Endothelial cell of umbilical vein (primary cell): ENCODE data around the gene ALS2. TPM values are rescaled to one million over a fixed set of nuclear protein-coding genes. Genes with fewer than 3 reads are reported as not detected.
"Not testable (repeated sequence)": the region's sequence is repeated elsewhere in the genome, so short reads cannot be mapped to it uniquely, and the experiment has no call there.

ENCODE experiments used
- BruUV-seq: library from RNA; stranded (reverse); fragments of 400-500 nt; replicated peaks from 2 replicates; lab custom pipeline; 2021; lab: Mats Ljungman, UMichigan
- CTCF ChIA-PET: fragments of 300-600, 350-600 bp; sonication (Branson Sonifier 250); formaldehyde crosslinking; loops from one replicate; lab custom pipeline; 2021; ENCODE audit warnings: antibody characterized with exemption, inconsistent platforms; lab: Charles Lee
- POLR2A ChIA-PET: fragments of 300-600, 350-600 bp; sonication (Branson Sonifier 250); formaldehyde crosslinking; loops from one replicate; lab custom pipeline; 2021; ENCODE audit warnings: antibody characterized with exemption, inconsistent platforms; lab: Charles Lee
- DNase-seq: peaks from one replicate; pipeline ENCODE4 v3.0.0-alpha.2; 2011; ENCODE audit warnings: low read depth, low spot score
- FAIRE-seq: peaks from 2 replicates; lab custom pipeline; 2011; peaks lifted over from hg19 to GRCh38; lab: Jason Lieb, UNC
- H2AFZ ChIP-seq: 2 replicates; pipeline ENCODE4 v1.6.0; 2012; ENCODE audit warnings: low read depth, low read length, control low read depth, inconsistent platforms
- H3K27ac ChIP-seq: 2 replicates; pipeline ENCODE4 v1.5.1; 2011; ENCODE audit warnings: low read depth, mild to moderate bottlenecking, control low read depth, low read length, moderate library complexity; ENCODE audit not compliant: insufficient read depth
- H3K27me3 ChIP-seq, 2 experiments: 2 replicates each; pipeline versions ENCODE4 v1.6.0 to v1.6.1; 2011; ENCODE audit warnings: low read length in 2 of 2, mixed read lengths in 1 of 2; ENCODE audit not compliant: control insufficient read depth in 2 of 2, insufficient read depth in 2 of 2
- H3K36me3 ChIP-seq, 2 experiments: 2 replicates in 1 of 2; 3 replicates in 1 of 2; pipeline ENCODE4 v1.5.1; 2011; ENCODE audit warnings: low read length in 2 of 2, mild to moderate bottlenecking in 1 of 2, moderate library complexity in 1 of 2; ENCODE audit not compliant: control insufficient read depth in 2 of 2, insufficient read depth in 2 of 2; ENCODE audit errors: extremely low read depth in 1 of 2
- H3K4me1 ChIP-seq: 3 replicates; pipeline ENCODE4 v1.5.1; 2011; ENCODE audit warnings: mild to moderate bottlenecking, low read length; ENCODE audit not compliant: control insufficient read depth, insufficient read depth; ENCODE audit errors: extremely low read depth
- H3K4me2 ChIP-seq: 2 replicates; pipeline ENCODE4 v1.6.1; 2011; ENCODE audit warnings: low read length, control low read depth, mixed read lengths; ENCODE audit not compliant: insufficient read depth
- H3K4me3 ChIP-seq, 3 experiments: fragments of 200-600 bp in 1 of 3; sonication (generic), shearing (Covaris generic) in 1 of 3; replicated peaks in 1 of 3; 2 replicates each; pipeline ENCODE4 v1.5.1; 2011 to 2016; ENCODE audit warnings: control low read depth in 3 of 3, low read length in 3 of 3, mild to moderate bottlenecking in 2 of 3, inconsistent platforms in 1 of 3, low read depth in 1 of 3, moderate library complexity in 1 of 3; ENCODE audit not compliant: insufficient read depth in 1 of 3
- H3K79me2 ChIP-seq: 2 replicates; pipeline ENCODE4 v1.6.0; 2012; ENCODE audit warnings: low read length, inconsistent platforms; ENCODE audit not compliant: control insufficient read depth, insufficient read depth
- H3K9ac ChIP-seq: replicated peaks from 2 replicates; pipeline ENCODE3; 2011; ENCODE audit warnings: low read length, control low read depth; ENCODE audit not compliant: insufficient read depth; ENCODE audit errors: extremely low read depth
- H3K9me1 ChIP-seq: replicated peaks from 3 replicates; pipeline ENCODE4 v1.6.0; 2011; ENCODE audit warnings: mild to moderate bottlenecking, low read length; ENCODE audit not compliant: control insufficient read depth, insufficient read depth; ENCODE audit errors: extremely low read depth
- H3K9me3 ChIP-seq: replicated peaks from 2 replicates; pipeline ENCODE4 v1.5.1; 2012; ENCODE audit warnings: low read length, inconsistent platforms; ENCODE audit not compliant: control insufficient read depth, insufficient read depth
- H4K20me1 ChIP-seq: replicated peaks from 2 replicates; pipeline ENCODE3; 2011; ENCODE audit warnings: mild to moderate bottlenecking, low read length; ENCODE audit not compliant: control insufficient read depth, insufficient read depth; ENCODE audit errors: extremely low read depth
- EZH2 ChIP-seq: IDR thresholded peaks from 2 replicates; pipeline ENCODE4 v1.6.1; 2012; ENCODE audit warnings: borderline replicate concordance, low read depth, mild to moderate bottlenecking, moderate library complexity, low read length, inconsistent platforms; ENCODE audit not compliant: severe bottlenecking
- FOS ChIP-seq: IDR thresholded peaks from 2 replicates; pipeline ENCODE4 v1.6.1; 2011; ENCODE audit warnings: mild to moderate bottlenecking, low read length, moderate library complexity, borderline replicate concordance; ENCODE audit not compliant: insufficient read depth
- GATA2 ChIP-seq: IDR thresholded peaks from 2 replicates; pipeline ENCODE4 v1.7.0; 2011; ENCODE audit warnings: low read depth, mild to moderate bottlenecking, moderate library complexity, mixed read lengths, low read length; ENCODE audit not compliant: insufficient read length, insufficient read depth
- JUN ChIP-seq: IDR thresholded peaks from 2 replicates; pipeline ENCODE4 v1.6.1; 2011; ENCODE audit warnings: borderline replicate concordance, low read depth; ENCODE audit not compliant: insufficient read length, insufficient read depth
- MYC ChIP-seq: IDR thresholded peaks from one replicate; pipeline ENCODE4 v1.6.1; 2011; ENCODE audit warnings: mild to moderate bottlenecking, low read depth, low read length
- POLR2A ChIP-seq: IDR thresholded peaks from 2 replicates; pipeline ENCODE4 v1.6.1; 2012; ENCODE audit warnings: low read depth, mild to moderate bottlenecking, control low read depth, low read length
- POLR2AphosphoS5 ChIP-seq: IDR thresholded peaks from 2 replicates; pipeline ENCODE4 v1.6.1; 2012; ENCODE audit warnings: low read depth, mild to moderate bottlenecking, control low read depth, low read length, moderate library complexity; ENCODE audit not compliant: insufficient read depth
- dilution Hi-C: fragments of 300-500 bp; cut with MboI; formaldehyde crosslinking; loops from one replicate; pipeline ENCODE4 v1.15.0; 2019; ENCODE audit warnings: low sequenced_read_pairs; ENCODE audit not compliant: extremely low pct_ligation_motif_present
- intact Hi-C: fragments of 100-400 bp; cut with micrococcal nuclease; formaldehyde crosslinking; loops from one replicate; pipeline ENCODE4 v1.10.0; 2022
- polyA plus RNA-seq, 4 experiments: library from polyadenylated mRNA; depleted of rRNA in 3 of 4; stranded (reverse) in 3 of 4; unstranded in 1 of 4; fragments of >200 nt; gene quantifications; 2 replicates each; pipeline versions ENCODE4 v1.2.1 to v1.2.3, GENCODE V29; 2011 to 2012; ENCODE audit warnings: missing spikeins in 1 of 4
- total RNA-seq: library from RNA; stranded (reverse); gene quantifications from 2 replicates; pipeline ENCODE4 v1.2.3, GENCODE V29; 2021
- TF ChIP-seq, protein P1 (sequence below), 2 donors: IDR thresholded peaks; 1 replicate in 1 of 2; 2 replicates in 1 of 2; pipeline ENCODE4 v1.5.1; 2011; ENCODE audit warnings: low read length in 2 of 2, mild to moderate bottlenecking in 2 of 2, moderate library complexity in 2 of 2, control low read depth in 1 of 2, inconsistent platforms in 1 of 2, low read depth in 1 of 2; ENCODE audit not compliant: insufficient read depth in 1 of 2; ENCODE audit errors: extremely low read depth in 1 of 2
- TF ChIP-seq, protein P2 (sequence below): IDR thresholded peaks from 2 replicates; pipeline ENCODE4 v1.6.1; 2011; ENCODE audit not compliant: insufficient read depth, insufficient read length

Gene ALS2
- total and polyA plus RNA-seq, 2 donors (not counting 3 experiments of a cell fraction or from before 2014, with no cell fraction given): 13.1 to 36.1 TPM

DNA sequence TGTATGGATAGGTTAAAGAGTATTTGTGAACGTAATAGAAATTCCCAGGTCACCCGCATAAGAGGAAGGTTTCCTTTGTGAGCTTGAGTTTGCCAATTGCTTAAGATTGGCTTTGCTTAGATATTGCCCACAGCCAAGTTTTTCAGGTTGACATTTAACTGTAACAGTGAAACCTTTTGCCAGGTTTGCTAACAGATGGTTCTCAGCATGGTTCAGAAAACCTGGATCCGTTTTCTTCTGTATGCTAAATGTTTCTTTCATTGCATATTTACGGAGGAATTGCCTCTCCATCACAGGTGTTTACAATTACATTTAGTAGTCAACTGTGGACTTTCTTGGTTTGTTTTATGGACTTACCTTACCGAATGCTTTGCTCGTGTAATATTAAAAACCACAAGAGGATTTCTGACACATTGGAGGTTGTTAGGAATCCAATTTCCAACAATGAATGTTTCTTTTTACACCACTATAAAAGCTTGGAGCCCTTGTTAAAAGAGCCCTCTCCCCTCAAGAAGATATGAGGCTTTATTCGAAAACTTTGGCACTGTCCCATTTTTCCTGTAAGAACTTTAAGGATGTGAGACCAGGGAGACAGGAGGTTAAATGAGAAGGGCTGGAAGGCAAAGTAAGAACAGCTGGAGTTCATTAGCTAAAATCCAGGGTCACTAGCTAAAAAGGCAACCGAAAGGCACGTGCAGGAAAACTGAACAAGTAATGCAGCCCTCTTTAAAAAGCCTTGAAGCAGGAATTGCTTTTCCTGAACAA lies 33.4 kb upstream of the ALS2 start:
- DNase-seq (no peak), FAIRE-seq (no peak)
- dilution Hi-C loops (no loop called here), intact Hi-C loops (no loop called here)
- BruUV-seq: no TSS peak
- no peak overlapping the region for H2AFZ ChIP-seq
- no peak overlapping the region for H3K4me2 ChIP-seq
- no peaks in the 10 kb centered on the region for H3K9me1 ChIP-seq
- H3K79me2 ChIP-seq: no peaks in the 10 kb centered on the region
- no peaks in the 10 kb centered on the region for H3K9me3 ChIP-seq
- no peaks in the 10 kb centered on the region for H3K4me1 ChIP-seq
- CTCF ChIA-PET: no interaction called here
- peaks cover 12 to 21% of the 10 kb centered on the region in 2 experiments for H3K27me3 ChIP-seq
- H3K27ac ChIP-seq: no peak overlapping the region
- H3K9ac ChIP-seq: no peak overlapping the region
- no peaks in the 10 kb centered on the region for H4K20me1 ChIP-seq
- TF ChIP-seq POLR2AphosphoS5 (no peak), POLR2A (no peak), EZH2 (no peak), MYC (no peak), FOS (no peak), GATA2 (no peak), JUN (no peak)
- TF ChIP-seq, protein P1, sequence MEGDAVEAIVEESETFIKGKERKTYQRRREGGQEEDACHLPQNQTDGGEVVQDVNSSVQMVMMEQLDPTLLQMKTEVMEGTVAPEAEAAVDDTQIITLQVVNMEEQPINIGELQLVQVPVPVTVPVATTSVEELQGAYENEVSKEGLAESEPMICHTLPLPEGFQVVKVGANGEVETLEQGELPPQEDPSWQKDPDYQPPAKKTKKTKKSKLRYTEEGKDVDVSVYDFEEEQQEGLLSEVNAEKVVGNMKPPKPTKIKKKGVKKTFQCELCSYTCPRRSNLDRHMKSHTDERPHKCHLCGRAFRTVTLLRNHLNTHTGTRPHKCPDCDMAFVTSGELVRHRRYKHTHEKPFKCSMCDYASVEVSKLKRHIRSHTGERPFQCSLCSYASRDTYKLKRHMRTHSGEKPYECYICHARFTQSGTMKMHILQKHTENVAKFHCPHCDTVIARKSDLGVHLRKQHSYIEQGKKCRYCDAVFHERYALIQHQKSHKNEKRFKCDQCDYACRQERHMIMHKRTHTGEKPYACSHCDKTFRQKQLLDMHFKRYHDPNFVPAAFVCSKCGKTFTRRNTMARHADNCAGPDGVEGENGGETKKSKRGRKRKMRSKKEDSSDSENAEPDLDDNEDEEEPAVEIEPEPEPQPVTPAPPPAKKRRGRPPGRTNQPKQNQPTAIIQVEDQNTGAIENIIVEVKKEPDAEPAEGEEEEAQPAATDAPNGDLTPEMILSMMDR (IDR thresholded peaks at IDR 0.05; ENCODE audit: extremely low read depth in 1 of 2, insufficient read depth in 1 of 2, low read depth in 1 of 2, low read length in 2 of 2): no peak
- TF ChIP-seq, protein P2, sequence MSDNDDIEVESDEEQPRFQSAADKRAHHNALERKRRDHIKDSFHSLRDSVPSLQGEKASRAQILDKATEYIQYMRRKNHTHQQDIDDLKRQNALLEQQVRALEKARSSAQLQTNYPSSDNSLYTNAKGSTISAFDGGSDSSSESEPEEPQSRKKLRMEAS: no peak
- H3K36me3 ChIP-seq: no peaks in the 10 kb centered on the region
- POLR2A ChIA-PET: no interaction called here
- H3K4me3 ChIP-seq: no peak overlapping the region

DNA sequence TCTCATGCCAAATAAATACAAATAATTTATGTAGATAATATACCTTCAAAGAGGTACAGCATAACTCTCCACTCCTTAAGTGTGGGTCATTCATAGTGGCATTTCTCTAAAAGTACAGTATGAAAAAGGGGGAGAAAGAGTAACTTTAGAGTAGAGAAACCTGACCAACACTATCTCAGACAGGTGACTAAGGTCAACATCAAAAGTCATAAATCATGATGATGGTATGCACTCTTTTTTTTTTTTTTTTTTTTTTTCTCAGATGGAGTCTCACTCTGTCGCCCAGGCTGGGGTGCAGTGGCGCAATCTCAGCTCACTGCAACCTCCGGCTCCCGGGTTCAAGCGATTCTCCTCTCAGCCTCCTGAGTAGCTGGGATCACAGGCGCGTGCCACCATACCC lies 29.9 kb upstream of the ALS2 start:
- DNase-seq, H3K36me3 ChIP-seq, H3K9me1 ChIP-seq, H2AFZ ChIP-seq, H3K9ac ChIP-seq, FAIRE-seq, H3K4me2 ChIP-seq, H3K9me3 ChIP-seq, H3K4me3 ChIP-seq, H3K4me1 ChIP-seq, H4K20me1 ChIP-seq, H3K27ac ChIP-seq, H3K79me2 ChIP-seq, dilution Hi-C loops, CTCF ChIA-PET, intact Hi-C loops, BruUV-seq: not testable (repeated sequence)
- H3K27me3 ChIP-seq: peaks cover 34 to 45% of the 10 kb centered on the region in 2 experiments
- POLR2A ChIA-PET: interaction anchor here (0.7 kb wide), 1 partner anchor 647 kb away, joined by 14 read pairs; no protein-coding TSS in a partner anchor
